K562 treated with DMSO at 1 percent for 4 hours (cell line): Measurements from ENCODE around the gene GLYR1. TPM values are rescaled to one million over a fixed set of nuclear protein-coding genes. Genes with fewer than 3 reads are reported as not detected.

Experiments
- total RNA-seq: library from RNA; unstranded; fragments of 300-600 nt; gene quantifications from 2 replicates; pipeline ENCODE4 v1.2.3, GENCODE V29; 2022; ENCODE audit not compliant: insufficient read depth

Gene GLYR1
- total RNA-seq = 58.3 and 69.1 TPM in 2 replicates

DNA sequence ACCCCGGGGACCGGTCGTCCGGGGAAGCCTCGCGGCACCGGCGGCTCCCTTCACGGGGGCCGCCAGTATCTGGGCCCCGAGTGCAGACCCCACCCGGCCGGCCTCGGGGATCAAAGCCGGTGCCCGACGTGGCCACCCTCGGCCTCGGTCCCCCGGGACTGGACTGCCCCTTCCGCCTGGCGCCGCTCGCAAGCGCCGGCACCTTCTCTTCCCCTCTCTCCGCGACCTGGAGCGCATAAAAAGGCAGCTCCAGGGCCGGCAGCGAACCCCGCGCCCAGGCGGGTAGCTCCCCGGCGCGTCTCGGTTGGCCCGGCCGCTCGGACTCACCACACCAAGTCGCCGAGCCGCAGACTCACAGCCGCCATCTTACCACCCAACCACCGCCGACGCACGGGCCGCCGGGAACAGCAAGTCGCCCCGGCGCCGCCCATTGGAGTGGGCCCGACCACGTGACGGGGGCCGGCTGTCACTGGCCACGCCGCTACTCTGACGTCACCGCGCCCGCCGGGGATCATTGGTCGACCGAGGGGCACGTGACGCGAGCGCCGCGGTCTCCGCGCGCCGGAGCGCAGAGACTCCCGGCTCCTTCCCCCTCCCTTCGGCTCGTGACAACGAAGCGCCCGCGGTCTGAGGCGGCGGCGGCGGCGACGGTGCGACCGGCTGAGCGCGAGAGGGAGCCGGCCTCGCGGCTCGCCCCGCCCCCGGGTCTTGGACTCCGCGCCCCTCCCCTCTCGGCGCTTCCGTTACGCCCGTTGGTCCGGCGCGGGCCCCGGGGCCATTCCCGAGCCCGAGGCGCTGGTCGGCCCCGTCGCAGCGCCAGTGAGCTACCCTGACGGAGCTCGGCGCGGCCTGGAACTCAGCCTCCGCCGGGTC, at the start of gene GLYR1, which contains the start of gene UBN1:
GLYR1 (minus strand) TSS at position 388 of the 873 bp plus-strand sequence; CDS start at position 365, 23 bp downstream.
UBN1 (plus strand) TSS at position 581 of the 873 bp plus-strand sequence. CDS start 5,437 bp downstream, outside the sequence.

GRCh38 chr16:4801962-4802658, 45.0 kb downstream of the GLYR1 start, which contains the start of gene ROGDI:
Gene ROGDI, minus strand, starts transcription at chr16:4802633. Its CDS starts 62 bp downstream, at chr16:4802571.

GRCh38 chr16:4795181-4795827, 51.8 kb downstream of the GLYR1 start, which contains the start of gene SMIM22:
Gene SMIM22, plus strand, starts transcription at chr16:4795369. Its CDS starts 366 bp downstream, at chr16:4795735.

DNA sequence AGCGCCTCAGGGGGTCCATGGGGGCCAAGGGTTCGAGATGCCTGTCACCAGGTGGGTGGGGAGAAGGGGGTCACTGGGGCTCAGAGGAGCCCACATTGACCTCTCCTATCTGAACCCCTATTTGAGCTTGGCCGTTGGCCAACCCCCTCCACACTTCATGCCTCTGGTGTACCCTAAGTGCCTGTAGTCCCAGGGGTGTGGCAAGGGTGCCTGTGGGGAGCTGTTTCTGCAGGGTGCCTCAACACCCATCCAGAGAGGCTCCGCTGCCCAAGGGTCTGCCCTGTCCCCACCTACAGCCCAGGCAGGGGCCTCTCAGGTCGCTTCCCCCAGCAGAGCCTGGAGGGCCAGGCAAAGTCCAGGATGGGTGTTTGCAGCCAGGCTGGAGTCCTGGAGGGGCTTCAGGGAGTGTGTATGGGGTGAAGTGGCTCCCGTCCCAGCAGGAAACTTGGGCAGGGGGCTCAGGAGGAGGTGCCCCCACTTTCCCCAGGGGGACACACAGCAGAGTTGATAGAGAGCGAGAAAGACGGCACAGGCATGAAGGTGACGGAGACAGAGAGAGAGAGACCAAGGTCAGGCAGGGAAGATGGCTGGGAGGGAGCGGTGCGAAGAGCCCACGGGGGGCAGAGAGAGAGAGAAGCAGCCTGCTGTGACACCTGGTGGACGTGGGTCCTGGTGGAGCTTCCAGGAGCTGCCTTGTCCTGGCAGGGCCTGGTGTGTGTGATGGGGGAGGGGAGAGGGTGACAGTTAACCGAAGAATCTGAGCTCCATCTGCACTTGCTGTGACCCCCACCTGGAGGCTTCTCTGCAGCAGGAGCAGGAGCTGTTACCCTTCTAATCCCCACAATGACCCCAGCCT, 59.2 kb downstream of the GLYR1 start, which contains the start of gene SEPTIN12:
SEPTIN12 (minus strand) TSS at position 719 of the 856 bp plus-strand sequence; CDS start at position 19, 700 bp downstream.

DNA sequence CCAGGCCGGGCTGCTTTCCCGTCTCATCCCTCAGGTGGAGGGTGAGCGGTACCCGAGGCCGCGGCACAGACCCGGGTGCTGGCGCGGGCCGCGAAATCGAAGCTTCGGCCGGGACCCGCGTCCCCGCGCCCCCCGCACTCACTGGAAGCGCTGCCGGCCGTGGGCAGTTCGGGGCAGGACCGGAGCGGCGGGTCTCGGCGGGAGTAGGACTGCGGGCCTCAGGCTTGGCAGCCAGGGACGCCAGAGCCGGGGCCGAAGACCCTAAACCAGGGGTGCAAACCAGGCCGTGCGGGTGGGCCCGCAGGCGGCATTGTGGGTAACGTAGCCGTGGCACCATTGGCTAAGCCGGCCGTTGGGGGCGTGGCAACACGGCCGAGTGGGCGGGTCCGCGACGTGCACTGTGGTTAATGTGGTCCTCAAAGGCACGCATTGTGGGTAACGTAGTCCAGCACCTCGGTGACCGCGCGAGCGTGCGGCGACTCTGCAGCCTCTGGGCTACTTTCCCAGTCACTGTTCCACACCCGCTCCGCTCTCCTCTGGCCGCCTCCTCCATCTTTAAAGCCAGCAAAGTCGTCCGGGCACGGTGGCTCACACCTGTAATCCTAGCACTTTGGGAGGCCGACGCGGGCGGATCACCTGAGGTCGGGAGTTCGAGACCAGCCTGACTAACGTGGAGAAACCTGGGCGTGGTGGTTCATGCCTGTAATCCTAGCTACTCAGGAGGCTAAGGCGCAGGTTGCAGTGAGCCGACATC, 80.0 kb downstream of the GLYR1 start, which contains the start of gene ZNF500:
ZNF500 (minus strand) TSS at position 288 of the 754 bp plus-strand sequence. CDS start 1,184 bp downstream, outside the sequence.

Other genes with a start within 250 kb of the GLYR1 start
- gene UBALD1, start 232.4 kb downstream of the GLYR1 start, total RNA-seq = 38.6 and 59.4 TPM in 2 replicates
- 32.3 and 32.7 TPM in 2 replicates for gene MGRN1, start 222.5 kb downstream of the GLYR1 start, total RNA-seq
- gene NUDT16L1, start 153.7 kb downstream of the GLYR1 start, total RNA-seq = 33.0 and 34.5 TPM in 2 replicates
- 9.8 and 11.0 TPM in 2 replicates for gene ANKS3, start 113.0 kb downstream of the GLYR1 start, total RNA-seq
- gene DNAAF8, start 112.8 kb downstream of the GLYR1 start, total RNA-seq = not detected in 2 replicates
- gene ZNF500, start 80.1 kb downstream of the GLYR1 start, total RNA-seq = 5.0 and 7.2 TPM in 2 replicates
- gene SEPTIN12, start 58.9 kb downstream of the GLYR1 start, total RNA-seq = not detected in 2 replicates
- gene SMIM22, start 51.9 kb downstream of the GLYR1 start, total RNA-seq = not detected in 2 replicates
- 21.6 and 22.9 TPM in 2 replicates for gene ROGDI, start 44.7 kb downstream of the GLYR1 start, total RNA-seq
- gene UBN1, start 193 bp upstream of the GLYR1 start, total RNA-seq = 48.4 and 59.7 TPM in 2 replicates
- gene PPL, start 89.9 kb upstream of the GLYR1 start, total RNA-seq = not detected in 2 replicates
- gene SEC14L5, start 111.0 kb upstream of the GLYR1 start, total RNA-seq = not detected in 2 replicates
- gene NAGPA, start 186.6 kb upstream of the GLYR1 start, total RNA-seq = 8.3 and 8.9 TPM in 2 replicates
- gene C16orf89, start 218.7 kb upstream of the GLYR1 start, total RNA-seq = not detected in 2 replicates
- 10.2 and 17.2 TPM in 2 replicates for gene ALG1, start 224.6 kb upstream of the GLYR1 start, total RNA-seq